HG03565 (cell line): ENCODE measurements around the gene NCKAP1.
A peak's percentile ranks its signal among the peaks of the same experiment; 100 is the strongest.
"Not testable (repeated sequence)": the region's sequence is repeated elsewhere in the genome, so short reads cannot be mapped to it uniquely, and the experiment has no call there.

ENCODE experiments used
- ATAC-seq: cut with Tn5 transposase; IDR thresholded peaks from one replicate; pipeline ENCODE4 v1.9.1; 2021; ENCODE audit warnings: mild to moderate bottlenecking, moderate library complexity; ENCODE audit not compliant: unreplicated experiment

The NCKAP1 gene

DNA sequence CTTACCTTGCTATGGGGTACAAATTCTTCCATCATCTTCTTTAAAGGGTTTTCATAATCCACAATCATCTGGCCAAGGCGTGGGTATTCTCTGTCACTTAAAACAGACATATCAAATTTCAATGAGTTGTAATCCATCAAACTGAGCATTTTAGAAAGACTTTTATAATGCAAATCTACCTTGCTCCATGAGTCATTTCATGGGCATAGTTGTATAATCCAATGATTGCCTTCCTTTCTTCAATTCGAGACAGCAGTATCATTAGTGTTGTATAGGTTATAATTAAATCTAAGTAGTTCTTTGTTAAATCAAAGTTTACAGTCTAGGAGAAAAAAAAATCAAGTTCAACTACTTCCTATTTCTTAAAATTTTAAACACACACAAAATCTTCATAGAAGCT, 36.3 kb downstream of the NCKAP1 start:
- ATAC-seq, result no peak

DNA sequence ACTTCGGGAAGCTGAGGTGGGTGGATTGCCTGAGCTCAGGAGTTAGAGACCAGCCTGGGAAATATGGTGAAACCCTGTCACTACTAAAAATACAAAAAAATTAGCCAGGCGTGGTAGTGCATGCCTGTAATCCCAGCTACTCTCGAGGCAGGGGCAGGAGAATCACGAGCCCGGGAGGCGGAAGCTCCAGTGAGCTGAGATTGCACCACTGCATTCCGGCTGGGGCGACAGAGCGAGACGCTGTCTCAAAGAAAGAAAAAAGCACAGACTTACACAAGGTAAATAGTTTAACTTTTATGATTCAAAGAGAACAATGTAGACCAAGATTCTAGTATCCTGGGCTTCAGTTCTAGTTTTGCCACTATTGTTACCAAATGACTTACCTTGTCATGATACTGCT, 37.4 kb downstream of the NCKAP1 start:
- ATAC-seq, result no peak

- no peak for ATAC-seq
Observed at GRCh38 chr2:182999348-183000028, 38.8 kb downstream of the NCKAP1 start.

GRCh38 chr2:182994228-182994912, 43.9 kb downstream of the NCKAP1 start:
- no peak for ATAC-seq

DNA sequence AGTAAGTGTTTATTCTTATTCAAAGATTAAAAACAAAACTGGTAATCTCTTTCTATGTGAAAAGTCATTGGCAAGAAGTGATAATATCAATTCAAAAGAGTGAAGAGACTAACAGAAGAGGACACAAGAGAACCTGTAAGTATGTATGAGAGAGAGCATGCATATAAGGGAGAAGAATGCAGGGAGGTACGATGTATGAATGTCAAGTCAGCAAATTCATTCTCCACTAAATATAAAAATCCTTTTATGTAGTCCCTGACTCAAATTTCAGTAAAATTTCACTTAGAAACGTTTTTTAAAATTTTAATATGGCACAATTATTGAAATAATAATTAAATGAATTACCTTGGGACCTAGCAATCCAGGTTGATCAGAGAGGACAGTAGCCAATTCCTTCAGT, 55.3 kb downstream of the NCKAP1 start:
- no peak for ATAC-seq

DNA sequence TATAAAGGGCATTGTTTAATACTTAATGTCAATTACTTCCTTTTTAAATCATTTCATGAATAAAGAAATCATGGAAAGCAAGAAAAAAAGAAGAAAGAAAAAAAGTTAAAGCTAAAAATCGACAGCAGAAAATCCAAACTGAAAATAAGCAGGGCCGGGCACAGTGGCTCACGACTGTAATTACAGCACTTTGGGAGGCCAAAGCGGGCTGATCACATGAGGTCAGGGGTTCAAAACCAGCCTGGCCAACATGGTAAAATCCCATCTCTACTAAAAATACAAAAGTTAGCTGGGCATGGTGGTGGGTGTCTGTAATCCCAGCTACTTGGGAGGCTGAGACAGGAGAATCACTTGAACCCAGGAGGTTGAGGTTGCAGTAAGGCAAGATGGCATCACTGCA, 56.8 kb downstream of the NCKAP1 start:
- not testable (repeated sequence) for ATAC-seq

DNA sequence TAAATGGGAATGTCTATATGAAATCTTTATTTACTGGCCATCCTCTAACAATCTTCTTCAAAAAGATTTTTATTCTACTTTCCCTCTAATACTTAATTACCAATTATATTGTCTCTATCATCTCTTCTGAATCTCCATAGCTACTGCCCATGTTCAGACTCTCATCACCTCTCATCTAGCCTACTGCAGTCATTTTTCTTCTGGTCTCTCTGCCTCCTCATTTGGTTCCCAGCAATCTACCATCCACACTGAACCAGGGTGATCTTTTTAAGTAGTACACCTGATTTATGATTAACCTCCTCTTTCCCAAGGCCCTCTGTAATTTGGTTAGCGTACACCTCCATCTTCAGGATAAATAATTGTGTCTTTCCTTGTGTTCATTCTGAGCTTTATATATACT, 57.6 kb downstream of the NCKAP1 start:
- no peak for ATAC-seq

DNA sequence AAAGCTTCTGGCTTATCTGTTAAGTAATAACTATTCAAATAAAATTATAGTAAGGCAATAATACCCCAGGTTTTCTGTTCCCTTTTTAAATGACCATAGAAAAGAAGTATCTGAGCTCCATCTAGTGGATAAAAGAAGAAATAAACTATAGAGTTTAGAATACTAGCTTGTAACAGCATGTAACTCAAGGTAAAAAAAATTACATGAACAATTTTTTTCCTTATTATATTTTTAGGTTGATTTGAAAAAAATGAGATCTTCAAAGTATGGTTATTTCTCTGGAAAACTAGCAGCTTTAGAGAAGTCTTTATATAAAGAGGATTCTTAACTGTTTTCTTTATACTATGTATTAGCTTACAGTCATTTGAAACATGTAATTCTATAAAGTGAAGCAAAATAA, 58.1 kb downstream of the NCKAP1 start:
- ATAC-seq, result peak; percentile 74

DNA sequence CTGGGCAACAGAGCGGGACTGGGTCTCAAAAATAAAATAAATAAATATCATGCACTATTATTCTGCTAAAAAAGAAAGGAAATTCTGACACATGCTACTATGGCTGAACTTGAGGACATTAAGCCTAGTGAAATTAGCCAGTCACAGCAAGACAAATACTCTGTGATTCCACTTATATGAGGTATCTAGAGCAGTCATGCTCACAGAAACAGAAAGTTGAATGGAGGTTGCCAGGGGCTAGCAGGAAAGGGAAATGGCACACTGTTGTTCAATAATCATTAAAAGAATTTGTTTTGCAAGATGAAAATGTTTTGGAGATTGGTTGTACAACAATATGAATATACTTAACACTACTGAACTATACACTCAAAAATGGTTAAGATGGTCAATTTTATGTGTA, 60.8 kb downstream of the NCKAP1 start:
- ATAC-seq, result no peak

DNA sequence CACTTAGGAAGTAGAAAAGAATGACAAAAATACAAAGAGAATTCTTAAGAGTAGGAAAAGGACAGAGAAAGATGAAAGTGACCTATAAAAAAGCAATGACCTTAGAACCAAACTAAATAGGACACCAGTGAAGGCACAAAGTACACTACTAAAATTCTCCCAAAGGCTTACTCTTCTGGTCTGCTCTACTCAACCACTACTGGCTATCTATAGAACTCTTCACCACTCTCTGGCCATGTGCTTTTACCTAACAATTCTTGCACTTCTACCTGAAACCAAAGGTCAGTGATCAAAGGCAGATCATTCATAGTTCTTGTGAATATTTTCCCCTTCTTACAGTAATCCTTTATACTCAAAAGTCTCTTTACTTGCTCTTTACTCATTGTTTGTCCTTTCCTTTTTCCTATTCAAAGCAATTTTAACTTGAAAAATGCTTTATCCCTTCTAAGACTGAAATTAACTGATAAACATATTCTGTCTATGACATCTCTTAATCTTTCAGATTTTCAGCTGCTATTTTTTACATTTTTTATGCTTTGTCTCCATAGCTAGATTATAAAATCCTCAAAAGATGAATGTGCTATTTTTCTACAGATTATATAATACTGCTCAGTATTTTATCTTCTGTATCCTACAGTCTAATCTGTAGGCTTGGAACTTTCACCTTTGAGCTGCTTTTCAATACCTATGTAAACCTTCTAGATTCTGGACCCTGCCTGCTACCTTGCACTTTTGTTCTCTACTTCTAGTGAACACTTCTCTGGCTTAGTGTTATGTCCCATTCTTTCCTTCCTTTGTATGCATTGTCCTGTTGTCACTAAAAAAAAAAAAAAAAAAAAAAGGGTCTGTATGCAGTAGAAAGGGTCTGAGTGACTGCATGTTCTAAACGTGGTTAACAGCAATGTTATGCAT, 64.6 kb downstream of the NCKAP1 start:
- no peak for ATAC-seq

GRCh38 chr2:182972548-182972942, 65.7 kb downstream of the NCKAP1 start:
- ATAC-seq, result no peak

DNA sequence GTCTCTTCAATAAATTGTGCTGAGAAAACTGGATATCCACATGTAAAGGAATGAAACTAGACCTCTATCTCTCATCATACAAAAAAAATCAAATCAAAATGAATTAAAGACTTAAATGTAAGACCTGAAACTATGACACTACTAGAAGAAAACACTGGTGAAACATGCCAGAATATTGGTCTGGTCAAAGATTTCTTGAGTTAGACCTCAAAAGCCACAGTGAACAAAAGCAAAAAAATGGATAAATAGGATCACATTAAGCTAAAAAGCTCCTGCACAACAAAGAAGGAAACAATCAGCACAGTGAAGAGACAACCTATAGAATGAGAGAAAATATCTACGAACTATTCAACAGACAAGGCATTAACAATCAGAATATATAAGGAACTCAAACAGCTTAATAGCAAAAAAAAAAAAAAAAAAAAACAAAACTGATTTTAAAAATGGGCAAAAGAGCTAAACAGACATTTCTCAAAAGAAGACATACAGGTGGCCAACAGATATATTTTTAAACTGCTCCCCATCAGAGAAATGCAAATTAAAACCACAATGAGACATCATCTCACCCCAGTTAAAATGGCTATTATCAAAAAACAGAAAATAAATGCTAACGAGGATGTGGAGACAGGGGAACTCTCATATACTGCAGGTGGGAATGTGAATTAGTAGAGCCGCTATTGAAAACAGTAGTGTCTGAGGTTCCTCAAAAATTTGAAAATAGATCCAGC, 66.3 kb downstream of the NCKAP1 start:
- no peak for ATAC-seq

DNA sequence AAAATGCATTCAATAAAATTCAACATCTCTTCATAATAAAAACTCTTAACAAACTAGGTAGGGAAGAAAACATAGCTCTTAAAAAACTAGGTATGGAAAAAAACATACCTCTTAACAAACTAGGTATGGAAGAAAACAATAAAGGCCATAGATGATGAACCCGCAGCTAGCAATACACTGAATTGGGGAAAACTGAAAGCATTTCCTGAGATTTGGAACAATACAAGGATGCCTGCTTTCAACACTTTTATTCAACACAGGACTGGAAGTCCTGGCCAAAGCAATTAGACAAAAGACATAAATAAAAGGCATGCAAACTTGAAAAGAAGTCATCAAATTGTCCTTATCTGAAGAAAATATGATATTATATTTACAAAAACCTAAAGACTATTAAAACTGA, 67.8 kb downstream of the NCKAP1 start:
- ATAC-seq, result no peak

DNA sequence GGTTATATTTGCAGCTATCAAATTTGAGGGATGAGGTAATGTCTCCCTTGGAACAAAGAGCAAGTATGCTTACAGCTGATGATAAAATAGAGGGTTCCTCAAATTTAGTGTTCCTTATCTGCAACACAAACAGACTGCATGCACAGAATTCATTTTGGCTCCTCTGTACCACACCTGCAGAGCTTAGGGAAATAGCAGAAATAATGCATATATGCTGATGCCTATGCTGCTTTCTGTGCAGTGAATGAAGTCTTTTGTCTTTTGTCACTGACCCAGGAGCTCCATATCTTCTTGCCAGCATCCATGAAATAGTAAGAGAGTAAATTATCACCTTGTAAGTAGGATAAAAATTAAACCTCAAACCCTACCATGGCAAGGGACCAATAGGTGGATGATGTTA, 69.8 kb downstream of the NCKAP1 start:
- ATAC-seq, result no peak

DNA sequence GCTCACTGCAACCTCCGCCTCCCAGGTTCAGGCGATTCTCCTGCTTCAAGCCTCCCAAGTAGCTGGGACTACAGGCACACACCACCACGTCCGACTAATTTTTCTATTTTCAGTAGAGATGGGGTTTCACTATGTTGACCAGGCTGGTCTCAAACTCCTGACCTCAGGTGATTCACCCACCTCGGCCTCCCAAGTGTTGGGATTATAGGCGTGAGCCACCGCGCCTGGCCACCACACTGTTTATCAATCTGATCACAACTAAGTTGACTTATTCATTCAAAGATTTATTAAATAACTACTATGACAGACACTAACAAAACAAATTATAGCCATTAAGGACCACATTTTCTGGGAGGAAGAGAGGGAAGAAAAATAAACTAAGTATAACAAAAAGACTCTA, 71.9 kb downstream of the NCKAP1 start:
- not testable (repeated sequence) for ATAC-seq

GRCh38 chr2:182962641-182963040, 75.6 kb downstream of the NCKAP1 start:
- ATAC-seq, result no peak

DNA sequence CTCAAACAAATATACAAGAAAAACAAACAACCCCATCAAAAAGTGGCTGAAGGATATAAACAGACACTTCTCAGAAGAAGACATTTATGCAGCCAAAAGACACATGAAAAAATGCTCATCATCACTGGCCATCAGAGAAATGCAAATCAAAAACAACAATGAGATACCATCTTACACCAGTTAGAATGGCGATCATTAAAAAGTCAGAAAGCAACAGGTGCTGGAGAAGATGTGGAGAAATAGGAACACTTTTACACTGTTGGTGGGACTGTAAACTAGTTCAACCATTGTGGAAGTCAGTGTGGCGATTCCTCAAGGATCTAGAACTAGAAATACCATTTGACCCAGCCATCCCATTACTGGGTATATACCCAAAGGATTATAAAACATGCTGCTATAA, 77.4 kb downstream of the NCKAP1 start:
- ATAC-seq, result not testable (repeated sequence)

DNA sequence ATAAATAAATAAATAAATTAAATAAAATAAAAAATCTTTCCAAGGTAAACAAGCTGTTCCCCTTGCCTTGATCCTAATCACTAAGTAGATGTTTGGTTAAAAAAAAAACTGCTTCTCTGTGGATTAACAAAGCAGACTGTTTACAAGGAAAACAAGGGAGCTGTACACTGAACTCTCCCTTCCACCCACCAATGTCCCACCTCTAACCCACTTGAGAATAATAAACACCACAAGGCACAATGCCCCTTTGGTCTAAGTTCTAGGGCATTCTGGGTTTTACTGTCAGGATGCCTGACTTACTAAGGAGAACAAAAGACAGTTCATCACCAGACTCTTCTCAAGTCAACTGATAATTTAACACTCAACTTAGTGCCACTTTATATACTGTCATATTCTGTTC, 83.5 kb downstream of the NCKAP1 start:
- ATAC-seq, result no peak

- no peak for ATAC-seq
Observed at GRCh38 chr2:182952741-182953450, 85.4 kb downstream of the NCKAP1 start.

GRCh38 chr2:182951948-182952663, 86.2 kb downstream of the NCKAP1 start:
- ATAC-seq, result peak; percentile 56
